Right lobe of liver (tissue), 6 donors: Measurements from ENCODE around the gene IL25. TPM values are rescaled to one million over a fixed set of nuclear protein-coding genes. Genes with fewer than 3 reads are reported as not detected.

ENCODE experiments used
- ATAC-seq, 4 donors: fragments of 200-7000 bp; cut with Tn5 transposase; one replicate each; pipeline ENCODE4 v1.9.1; 2020; ENCODE audit warnings: mild to moderate bottlenecking in 4 of 4, moderate library complexity in 4 of 4
- DNase-seq, 3 donors: peaks; one replicate each; pipeline ENCODE4 v3.0.0-alpha.2; 2020
- H3K27ac ChIP-seq, 3 donors: fragments of 200-600 bp; one replicate each; pipeline ENCODE4 v1.8.0; 2022
- H3K27me3 ChIP-seq, 2 donors: fragments of 200-600 bp; one replicate each; pipeline ENCODE4 v1.8.0; 2022
- H3K36me3 ChIP-seq, 4 donors: fragments of 200-600 bp; sonication (generic) in 1 of 4; one replicate each; pipeline versions ENCODE4 v1.5.1 to v1.8.0; 2017 to 2022; ENCODE audit warnings: control low read depth in 1 of 4
- H3K4me1 ChIP-seq, 4 donors: fragments of 200-600 bp; sonication (generic) in 1 of 4; one replicate each; pipeline versions ENCODE4 v1.5.1 to v1.8.0; 2017 to 2022; ENCODE audit warnings: control low read depth in 1 of 4
- H3K4me3 ChIP-seq, 3 donors: fragments of 200-600 bp; one replicate each; pipeline ENCODE4 v1.8.0; 2022
- H3K9me3 ChIP-seq, 4 donors: fragments of 200-600 bp; sonication (generic) in 1 of 4; one replicate each; pipeline versions ENCODE4 v1.5.1 to v1.8.0; 2017 to 2022; ENCODE audit warnings: control low read depth in 1 of 4
- CTCF ChIP-seq, 4 donors: fragments of 200-600 bp in 3 of 4; fragments of 450-650 bp in 1 of 4; IDR thresholded peaks; one replicate each; pipeline versions ENCODE4 v1.5.1 to v1.8.0; 2016 to 2022; ENCODE audit warnings: antibody characterized with exemption in 4 of 4, mild to moderate bottlenecking in 2 of 4
- POLR2A ChIP-seq: fragments of 450-650 bp; IDR thresholded peaks from one replicate; pipeline ENCODE4 v1.6.1; 2017; ENCODE audit warnings: antibody characterized with exemption, mild to moderate bottlenecking
- WGBS: methylation state at CpG from one replicate; pipeline ENCODE4 v1.1.6; 2018; ENCODE audit warnings: low coverage, low lambda C conversion rate; ENCODE audit not compliant: insufficient coverage; ENCODE audit errors: missing lambda C conversion rate; 5-methylcytosine and 5-hydroxymethylcytosine counted together
- intact Hi-C, 2 donors: fragments of 100-400 bp; cut with DNase I; formaldehyde crosslinking; loops; one replicate each; pipeline versions ENCODE4 v1.11.2 to v1.14.1; 2022
- total RNA-seq, 6 experiments: library from RNA; depleted of rRNA in 2 of 6; stranded (reverse); fragments of >200 nt in 2 of 6; fragmentation: NEBNext Ultra II Directional in 3 of 6; extraction: Animal tissue kit (Norgen Biotek cat#: 25700) in 3 of 6; gene quantifications; one replicate each; pipeline versions ENCODE4 v1.1.0 to v1.2.4, GENCODE V29; 2016 to 2023
- donor health status: DM: no; HTN: yes; CAD: no.
- donor health status: DM: no; HTN: no; CAD: no.
- donor health status: DM: no; HTN: no; CAD: no.
- donor health status: DM: no; HTN: yes; CAD: no.
- donor health status: DM: no; HTN: yes; CAD: no.

The IL25 gene
- total RNA-seq, 6 experiments from 2014 or later = not detected

DNA sequence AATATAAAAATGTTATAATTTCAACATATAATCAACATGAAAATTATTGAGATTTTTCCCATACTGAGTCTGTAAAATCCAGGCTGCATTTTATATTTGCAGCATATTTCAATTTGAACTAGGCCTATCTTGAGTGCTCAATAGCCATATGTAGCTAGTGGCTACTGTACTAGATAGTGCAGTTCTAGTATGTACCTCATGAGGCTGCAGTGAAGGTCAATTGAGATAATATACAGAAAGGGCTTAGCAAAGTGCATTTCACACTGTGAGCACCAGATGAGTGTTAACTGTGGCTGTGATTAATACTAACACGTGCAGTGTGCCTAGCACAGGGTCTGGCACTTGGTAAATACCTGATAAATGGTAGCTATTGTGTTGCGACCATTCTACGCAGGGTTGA is 14.6 kb upstream of the IL25 start:
- intact Hi-C loops = no loop called here
- H3K27ac ChIP-seq = no peak overlapping the region
- H3K36me3 ChIP-seq = no peaks in the 10 kb centered on the region
- no peaks in the 10 kb centered on the region for H3K9me3 ChIP-seq
- no peaks in the 10 kb centered on the region for H3K4me1 ChIP-seq
- H3K4me3 ChIP-seq = no peak overlapping the region
- no peaks in the 10 kb centered on the region for H3K27me3 ChIP-seq
- TF ChIP-seq CTCF (IDR thresholded peaks at IDR 0.05) = no peak
- no peak for TF ChIP-seq POLR2A
- WGBS = 50% methylated on average over 1 of the region's 3 CpGs
- no peak for ATAC-seq
- DNase-seq = no peak

GRCh38 chr14:23358553-23359166 is 13.9 kb upstream of the IL25 start:
- no peak overlapping the region for H3K4me3 ChIP-seq
- peak in 1 of 4 donors; percentile 11 for ATAC-seq
- no peaks in the 10 kb centered on the region for H3K36me3 ChIP-seq
- H3K9me3 ChIP-seq = no peaks in the 10 kb centered on the region
- 77% methylated on average over 7 of the region's 12 CpGs for WGBS
- intact Hi-C loops = no loop called here
- TF ChIP-seq CTCF (IDR thresholded peaks at IDR 0.05) (no peak), POLR2A (no peak)
- no peaks in the 10 kb centered on the region for H3K27me3 ChIP-seq
- no peaks in the 10 kb centered on the region for H3K4me1 ChIP-seq
- no peak overlapping the region for H3K27ac ChIP-seq
- DNase-seq = peak in 1 of 3 donors; percentile 33

DNA sequence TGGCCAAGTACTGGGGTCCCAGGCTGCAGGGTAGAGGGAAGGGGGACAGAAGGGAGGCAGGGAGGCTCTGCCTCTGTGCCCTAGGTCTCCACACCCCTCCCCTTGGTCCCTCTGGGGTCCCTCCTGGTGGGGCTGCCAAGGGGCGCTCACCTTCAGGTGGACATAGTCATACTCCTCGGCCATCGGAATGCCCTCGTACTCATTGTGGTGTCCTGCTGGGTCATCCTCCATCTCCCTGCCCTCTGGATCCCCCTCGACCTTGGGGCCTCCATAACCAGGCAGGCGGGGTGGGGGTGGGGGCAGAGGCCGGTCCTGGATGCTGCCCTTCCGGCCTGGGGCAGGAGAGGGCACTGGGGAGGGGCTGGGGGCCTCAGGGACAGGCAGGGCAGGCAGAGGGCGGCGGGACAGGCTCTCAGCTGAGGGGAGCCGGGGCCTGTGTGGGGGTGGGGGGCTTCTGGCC is 13.4 kb upstream of the IL25 start:
- Histone ChIP-seq H3K4me1 (no peaks in the 10 kb centered on the region), H3K27ac (no peak overlapping the region), H3K36me3 (no peaks in the 10 kb centered on the region), H3K27me3 (no peaks in the 10 kb centered on the region), H3K4me3 (no peak overlapping the region), H3K9me3 (no peaks in the 10 kb centered on the region)
- intact Hi-C loops = no loop called here
- DNase-seq (peak in 1 of 3 donors; percentile 39), ATAC-seq (peak in 2 of 4 donors; percentile 15 to 18)
- whole genome bisulfite sequencing = 40% methylated on average over 1 of the region's 11 CpGs
- TF ChIP-seq CTCF (IDR thresholded peaks at IDR 0.05) = no peak
- no peak for TF ChIP-seq POLR2A

GRCh38 chr14:23359722-23360447 is 12.7 kb upstream of the IL25 start:
- peaks cover 0 to 5% of the 10 kb centered on the region in 2 donors for H3K27me3 ChIP-seq
- H3K9me3 ChIP-seq = no peaks in the 10 kb centered on the region
- no peak overlapping the region for H3K4me3 ChIP-seq
- H3K36me3 ChIP-seq = no peaks in the 10 kb centered on the region
- TF ChIP-seq POLR2A (no peak), CTCF (IDR thresholded peaks at IDR 0.05) (no peak)
- intact Hi-C loops = no loop called here
- H3K4me1 ChIP-seq = peaks cover 0 to 2% (median 0%) of the 10 kb centered on the region in 4 donors
- 71% methylated on average over 10 of the region's 22 CpGs for WGBS
- ATAC-seq (no peak), DNase-seq (no peak)
- H3K27ac ChIP-seq = no peak overlapping the region
